ENCODE results near the gene RPGR.

The RPGR gene

DNA sequence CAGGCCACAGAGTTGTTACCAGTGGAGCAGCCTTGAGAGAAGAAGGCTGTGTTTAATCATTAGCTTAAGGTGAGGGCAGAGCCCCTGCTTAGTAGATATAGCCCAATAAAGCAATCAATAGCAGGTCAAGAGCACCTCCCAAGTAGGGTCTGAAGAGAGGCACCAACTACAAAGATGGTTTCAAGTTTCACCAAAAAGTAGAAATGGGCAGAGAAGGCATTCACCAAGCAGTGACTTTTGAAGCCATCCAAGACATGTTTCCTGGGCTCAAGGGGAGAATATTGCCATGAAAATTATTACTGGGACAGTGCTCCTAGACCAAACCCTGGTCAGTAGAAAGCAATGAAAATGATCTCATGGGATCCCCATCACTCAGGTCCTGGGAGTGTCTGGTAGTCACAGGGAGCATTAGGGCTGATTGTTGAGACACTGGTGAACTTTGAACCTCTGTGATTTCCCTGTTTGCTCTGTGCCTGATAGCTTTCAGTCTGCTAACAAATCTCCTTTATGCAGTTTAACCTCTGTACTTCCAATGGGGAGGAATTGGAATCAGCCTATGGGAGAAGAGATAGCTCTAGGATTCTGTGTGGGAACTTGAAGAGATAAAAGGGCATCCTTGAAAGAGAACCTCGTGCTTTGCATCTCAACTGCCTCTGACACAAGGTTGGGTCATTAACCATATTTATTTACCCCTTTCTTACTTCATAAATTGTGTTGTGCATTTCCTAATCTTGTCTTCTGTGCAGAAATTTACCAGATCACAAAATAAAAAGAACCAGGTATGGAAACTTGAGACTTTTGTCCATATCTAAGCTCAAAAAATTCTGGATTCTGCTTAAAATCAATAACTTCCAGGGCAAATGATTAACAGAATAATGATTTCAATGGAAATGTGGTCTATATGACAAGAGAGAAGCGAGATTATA, 15.8 kb upstream of the RPGR start:
- ATAC-seq, result no peak
- H3K4me3 Mint-ChIP-seq, result no peak overlapping the region

DNA sequence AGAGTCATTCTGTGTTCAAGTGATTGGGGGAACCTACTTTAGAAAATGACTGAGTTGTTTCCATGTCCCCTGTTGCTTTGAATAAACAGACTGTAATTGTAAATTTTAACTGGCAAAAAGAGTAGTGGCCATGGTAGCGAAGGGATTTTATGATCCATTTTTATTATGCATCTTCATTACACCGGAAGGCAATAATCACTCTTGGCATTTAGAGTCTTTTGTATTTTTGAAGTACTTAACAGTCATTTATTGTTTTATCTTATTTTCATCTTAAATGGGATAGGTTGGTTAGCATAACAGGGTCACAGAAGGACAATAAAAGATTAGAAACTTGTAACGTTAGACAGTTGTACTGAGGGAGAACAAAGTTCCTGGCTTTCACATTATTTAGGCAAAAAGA, 14.1 kb upstream of the RPGR start:
- ATAC-seq (no peak), DNase-seq (ENCODE audit: low spot score in 2 of 2) (no peak)
- Mint-ChIP-seq H3K9me3 (no peaks in the 10 kb centered on the region), H3K27ac (no peak overlapping the region), H3K36me3 (no peaks in the 10 kb centered on the region), H3K4me1 (no peaks in the 10 kb centered on the region), H3K4me3 (no peak overlapping the region)

More for the DNA sequence above, 15.8 kb upstream of the RPGR start:
- H3K27ac Mint-ChIP-seq, result no peak overlapping the region
- no peaks in the 10 kb centered on the region for H3K9me3 Mint-ChIP-seq
- no peak for DNase-seq (ENCODE audit: low spot score in 2 of 2)
- no peaks in the 10 kb centered on the region for H3K4me1 Mint-ChIP-seq
- H3K36me3 Mint-ChIP-seq, result no peaks in the 10 kb centered on the region

DNA sequence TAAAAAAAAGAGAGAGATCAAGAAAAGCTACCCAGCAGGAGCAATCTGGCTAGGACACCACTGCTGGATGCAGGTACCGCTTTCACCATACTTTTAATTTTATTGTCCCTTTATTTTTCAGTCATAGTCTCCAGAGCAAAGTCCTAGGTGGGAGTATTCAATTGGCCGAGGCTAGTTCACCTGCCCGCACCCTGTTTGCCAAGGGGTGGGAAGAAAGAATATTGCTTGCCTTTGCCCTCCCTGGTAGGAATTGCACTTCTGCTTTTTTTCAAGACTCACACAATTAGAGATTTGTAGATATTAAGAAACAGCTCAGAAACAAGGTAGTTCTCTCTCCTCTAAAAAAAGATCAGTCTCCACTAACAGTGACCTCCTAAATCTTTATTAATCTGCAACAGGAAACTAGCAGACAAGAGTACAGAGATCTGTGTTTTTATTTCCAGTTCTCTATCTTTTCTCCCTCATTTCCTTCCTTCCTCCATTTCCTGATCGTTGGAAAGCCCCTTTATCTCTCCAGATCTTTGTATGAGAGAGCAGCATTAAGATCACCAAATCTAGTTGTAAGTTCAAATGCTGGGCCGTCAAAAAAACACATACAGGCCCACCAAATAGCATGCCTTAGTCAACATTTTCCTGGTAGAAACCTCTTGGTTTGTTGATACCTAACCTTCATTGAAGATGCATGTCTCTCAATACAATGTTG, 9.4 kb upstream of the RPGR start:
- Mint-ChIP-seq H3K4me3 (no peak overlapping the region), H3K27ac (no peak overlapping the region), H3K4me1 (no peaks in the 10 kb centered on the region), H3K36me3 (no peaks in the 10 kb centered on the region), H3K9me3 (no peaks in the 10 kb centered on the region)
- no peak for DNase-seq (ENCODE audit: low spot score in 2 of 2)
- no peak for ATAC-seq

DNA sequence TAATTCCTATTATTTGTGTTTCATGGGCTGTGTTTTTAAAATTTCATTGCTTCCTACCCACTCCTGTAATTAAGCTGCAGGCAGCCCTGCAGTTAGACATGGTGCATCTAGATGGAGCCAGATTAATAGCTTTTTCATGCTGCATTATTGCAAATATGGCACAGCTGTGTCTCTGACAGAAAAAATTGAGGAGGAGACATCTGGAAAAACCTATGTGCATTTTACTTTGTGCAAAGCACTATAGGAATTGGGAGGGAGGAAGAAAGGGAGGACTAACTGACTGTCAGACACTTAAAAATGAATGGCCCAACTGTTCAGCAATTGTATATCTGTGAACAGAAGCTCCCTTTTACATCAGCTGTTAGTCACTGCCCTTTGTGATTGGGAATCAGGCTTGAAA, 8.1 kb upstream of the RPGR start:
- H3K4me1 Mint-ChIP-seq, result no peaks in the 10 kb centered on the region

GRCh38 chrX:38332505-38332904, 5.2 kb upstream of the RPGR start:
- no peak overlapping the region for H3K4me3 Mint-ChIP-seq
- peaks cover 11% of the 10 kb centered on the region for H3K4me1 Mint-ChIP-seq
- H3K9me3 Mint-ChIP-seq, result no peaks in the 10 kb centered on the region
- DNase-seq (ENCODE audit: low spot score in 2 of 2) (no peak), ATAC-seq (no peak)
- H3K36me3 Mint-ChIP-seq, result peaks cover under 1% of the 10 kb centered on the region
- no peak overlapping the region for H3K27ac Mint-ChIP-seq

More for the DNA sequence above, 8.1 kb upstream of the RPGR start:
- Mint-ChIP-seq H3K27ac (no peak overlapping the region), H3K4me3 (no peak overlapping the region), H3K36me3 (no peaks in the 10 kb centered on the region), H3K9me3 (no peaks in the 10 kb centered on the region)
- ATAC-seq (no peak), DNase-seq (ENCODE audit: low spot score in 2 of 2) (no peak)

DNA sequence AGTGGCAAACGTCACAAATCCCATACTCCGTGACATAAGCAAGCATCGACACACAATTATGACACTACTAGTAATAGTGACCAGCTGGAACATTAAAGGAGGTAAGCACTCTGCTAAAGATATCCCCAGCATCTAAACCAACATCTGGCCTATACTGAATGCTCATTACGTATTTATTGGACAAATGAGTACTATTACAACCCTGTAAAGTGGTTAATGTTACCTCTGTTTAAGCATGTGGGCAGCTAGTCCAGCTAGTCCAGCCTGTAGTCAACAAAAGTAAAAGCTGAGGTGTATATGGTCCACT, 419 bp upstream of the RPGR start:
- H3K9me3 Mint-ChIP-seq, result no peaks in the 10 kb centered on the region
- DNase-seq (ENCODE audit: low spot score in 2 of 2), result no peak
- H3K4me1 Mint-ChIP-seq, result peaks cover 25% of the 10 kb centered on the region
- H3K36me3 Mint-ChIP-seq, result peaks cover 6% of the 10 kb centered on the region
- no peak for ATAC-seq
- peak overlapping the region; percentile 93 for H3K4me3 Mint-ChIP-seq
- peak overlapping the region; percentile 98 for H3K27ac Mint-ChIP-seq

DNA sequence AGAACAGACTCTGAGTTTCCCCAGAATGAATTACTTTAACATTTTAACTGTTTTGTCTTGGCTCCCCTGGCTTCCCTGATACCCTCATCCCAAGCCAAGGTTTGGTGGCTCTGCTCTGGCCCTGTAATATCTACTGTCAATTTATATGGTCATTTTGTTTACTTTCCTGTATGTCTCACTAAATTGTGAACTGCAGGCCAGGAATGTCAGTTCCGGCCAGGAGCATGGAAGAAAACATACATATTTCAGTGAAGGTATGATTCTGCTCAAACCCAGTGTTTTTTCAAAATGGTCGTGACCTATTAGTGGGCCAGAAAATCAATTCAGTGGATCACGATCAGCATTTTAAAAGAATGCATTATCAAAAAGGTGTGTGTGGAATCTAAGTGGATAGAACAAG, 1.2 kb downstream of the RPGR start:
- no peak for ATAC-seq
- Mint-ChIP-seq H3K27ac (peak overlapping the region; percentile 98), H3K4me3 (peak overlapping the region; percentile 93)

DNA sequence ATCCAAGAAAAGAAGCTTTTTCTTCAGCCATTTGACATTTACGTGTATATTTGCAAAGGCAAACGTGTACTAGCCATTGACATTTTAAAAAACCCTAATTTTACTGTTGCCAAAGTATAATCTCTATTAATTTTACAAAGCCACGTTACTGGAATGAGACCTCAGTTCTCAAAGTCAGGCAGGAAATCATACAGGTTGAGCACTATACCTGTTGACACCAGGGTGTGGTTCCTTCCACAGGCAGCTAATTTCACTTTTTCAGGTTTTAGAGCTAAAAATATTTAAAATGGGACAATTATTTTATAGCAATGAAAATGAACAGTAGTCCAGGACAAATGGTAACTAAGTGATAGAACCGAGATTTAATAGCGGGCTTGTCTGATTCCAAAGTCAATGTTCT, 6.5 kb downstream of the RPGR start:
- H3K4me1 Mint-ChIP-seq, result no peaks in the 10 kb centered on the region
- no peak overlapping the region for H3K27ac Mint-ChIP-seq
- ATAC-seq, result no peak
- H3K4me3 Mint-ChIP-seq, result no peak overlapping the region
- DNase-seq (ENCODE audit: low spot score in 2 of 2), result no peak
- no peaks in the 10 kb centered on the region for H3K36me3 Mint-ChIP-seq
- no peaks in the 10 kb centered on the region for H3K9me3 Mint-ChIP-seq

More for the DNA sequence above, 1.2 kb downstream of the RPGR start:
- Mint-ChIP-seq H3K9me3 (no peaks in the 10 kb centered on the region), H3K36me3 (peaks cover 6% of the 10 kb centered on the region), H3K4me1 (peaks cover 25% of the 10 kb centered on the region)
- no peak for DNase-seq (ENCODE audit: low spot score in 2 of 2)

DNA sequence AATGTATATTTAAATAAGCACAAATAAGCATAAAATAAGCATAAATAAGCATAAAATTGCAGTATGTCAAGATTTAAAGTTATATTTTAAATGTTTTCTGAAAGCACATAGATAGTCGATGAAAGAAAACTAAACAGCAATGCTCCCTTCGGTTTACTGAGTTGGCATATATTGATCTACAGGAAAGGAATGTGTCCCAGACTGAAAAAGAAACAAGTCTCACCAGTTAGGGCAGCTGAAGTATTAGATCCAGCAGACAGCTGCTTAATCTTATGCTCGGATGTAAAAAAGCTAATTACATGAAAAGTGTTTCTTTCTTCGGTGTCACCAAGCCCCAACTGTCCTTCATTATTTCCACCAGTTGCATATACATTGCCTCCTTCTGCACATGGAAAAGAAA, 8.7 kb downstream of the RPGR start:
- no peak overlapping the region for H3K27ac Mint-ChIP-seq
- no peaks in the 10 kb centered on the region for H3K36me3 Mint-ChIP-seq
- ATAC-seq, result no peak
- DNase-seq (ENCODE audit: low spot score in 2 of 2), result no peak
- no peaks in the 10 kb centered on the region for H3K9me3 Mint-ChIP-seq
- H3K4me3 Mint-ChIP-seq, result no peak overlapping the region
- H3K4me1 Mint-ChIP-seq, result no peaks in the 10 kb centered on the region

GRCh38 chrX:38318196-38318595, 9.1 kb downstream of the RPGR start:
- H3K4me1 Mint-ChIP-seq, result no peaks in the 10 kb centered on the region
- DNase-seq (ENCODE audit: low spot score in 2 of 2) (no peak), ATAC-seq (no peak)
- H3K27ac Mint-ChIP-seq, result no peak overlapping the region
- no peaks in the 10 kb centered on the region for H3K9me3 Mint-ChIP-seq
- no peak overlapping the region for H3K4me3 Mint-ChIP-seq
- H3K36me3 Mint-ChIP-seq, result no peaks in the 10 kb centered on the region

GRCh38 chrX:38315186-38315585, 12.1 kb downstream of the RPGR start:
- no peak overlapping the region for H3K27ac Mint-ChIP-seq
- H3K4me3 Mint-ChIP-seq, result no peak overlapping the region
- H3K9me3 Mint-ChIP-seq, result no peaks in the 10 kb centered on the region
- no peaks in the 10 kb centered on the region for H3K4me1 Mint-ChIP-seq
- DNase-seq (ENCODE audit: low spot score in 2 of 2) (no peak), ATAC-seq (no peak)
- no peaks in the 10 kb centered on the region for H3K36me3 Mint-ChIP-seq

GRCh38 chrX:38313190-38313589, 14.1 kb downstream of the RPGR start:
- DNase-seq (ENCODE audit: low spot score in 2 of 2) (no peak), ATAC-seq (no peak)
- H3K4me3 Mint-ChIP-seq, result no peak overlapping the region
- H3K27ac Mint-ChIP-seq, result no peak overlapping the region
- H3K4me1 Mint-ChIP-seq, result no peaks in the 10 kb centered on the region
- H3K36me3 Mint-ChIP-seq, result peaks cover under 1% of the 10 kb centered on the region
- no peaks in the 10 kb centered on the region for H3K9me3 Mint-ChIP-seq

DNA sequence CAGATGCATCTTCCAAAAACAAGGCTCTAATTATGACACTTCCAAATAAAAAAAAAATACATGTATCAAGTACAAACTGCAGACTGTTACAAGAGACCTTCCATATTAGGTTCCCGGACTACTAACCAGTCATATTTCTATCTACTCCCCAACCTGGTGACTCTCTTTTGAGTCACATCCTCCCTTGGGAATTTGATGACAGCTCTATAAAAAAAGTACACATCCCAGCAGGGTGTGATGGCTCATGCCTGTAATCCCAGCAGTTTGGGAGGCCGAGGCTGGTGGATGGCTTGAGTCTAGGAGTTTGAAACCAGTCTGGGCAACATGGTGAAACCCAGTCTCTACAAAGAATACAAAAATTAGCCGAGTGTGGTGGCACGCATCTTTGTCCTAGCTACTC, 14.9 kb downstream of the RPGR start:
- Mint-ChIP-seq H3K9me3 (no peaks in the 10 kb centered on the region), H3K4me3 (no peak overlapping the region), H3K36me3 (peaks cover 5% of the 10 kb centered on the region), H3K4me1 (no peaks in the 10 kb centered on the region), H3K27ac (no peak overlapping the region)
- DNase-seq (ENCODE audit: low spot score in 2 of 2) (no peak), ATAC-seq (no peak)

DNA sequence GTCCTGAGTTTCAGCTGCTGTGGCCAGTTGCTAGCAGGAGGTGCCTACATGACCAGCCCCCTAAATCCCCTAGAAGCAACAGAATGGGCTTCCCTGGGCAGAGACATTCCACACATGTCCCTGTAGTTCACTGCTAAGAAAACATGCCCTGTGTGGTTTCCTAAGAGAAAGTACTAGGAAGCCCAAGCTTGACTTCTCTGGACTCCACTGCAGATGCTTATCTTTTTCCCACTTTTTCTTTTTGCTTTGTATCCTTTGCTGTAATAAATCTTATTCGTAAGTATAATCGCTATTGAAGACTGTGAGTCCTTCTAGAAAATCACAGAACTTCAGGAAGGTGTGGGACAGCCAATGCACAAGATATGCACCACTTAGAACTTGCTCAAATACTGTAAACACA, 15.6 kb downstream of the RPGR start:
- no peak overlapping the region for H3K4me3 Mint-ChIP-seq
- no peaks in the 10 kb centered on the region for H3K4me1 Mint-ChIP-seq
- DNase-seq (ENCODE audit: low spot score in 2 of 2) (no peak), ATAC-seq (no peak)
- no peaks in the 10 kb centered on the region for H3K9me3 Mint-ChIP-seq
- no peak overlapping the region for H3K27ac Mint-ChIP-seq
- peaks cover 5% of the 10 kb centered on the region for H3K36me3 Mint-ChIP-seq

DNA sequence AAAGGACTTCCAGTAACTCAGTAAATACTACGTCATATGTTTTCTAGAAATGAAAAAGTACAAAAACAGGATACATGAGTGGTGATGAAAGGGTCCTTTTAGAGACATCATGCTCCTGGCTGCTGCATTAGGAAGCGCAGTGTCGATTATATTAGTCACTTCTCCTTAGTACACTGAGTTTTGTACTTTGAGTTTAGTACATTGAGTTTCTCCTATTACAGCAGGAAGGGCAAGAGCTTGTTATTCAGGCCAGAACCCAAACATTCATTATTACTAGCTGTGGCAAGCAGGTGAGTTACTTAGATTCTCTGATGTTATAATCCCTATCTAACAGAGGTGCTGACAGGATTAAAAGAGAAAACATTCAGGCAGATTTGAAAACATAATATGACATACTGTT, 21.3 kb downstream of the RPGR start:
- H3K4me3 Mint-ChIP-seq, result no peak overlapping the region
- H3K27ac Mint-ChIP-seq, result no peak overlapping the region
- H3K4me1 Mint-ChIP-seq, result no peaks in the 10 kb centered on the region
- no peaks in the 10 kb centered on the region for H3K9me3 Mint-ChIP-seq
- DNase-seq (ENCODE audit: low spot score in 2 of 2) (no peak), ATAC-seq (no peak)
- H3K36me3 Mint-ChIP-seq, result peaks cover 6% of the 10 kb centered on the region

DNA sequence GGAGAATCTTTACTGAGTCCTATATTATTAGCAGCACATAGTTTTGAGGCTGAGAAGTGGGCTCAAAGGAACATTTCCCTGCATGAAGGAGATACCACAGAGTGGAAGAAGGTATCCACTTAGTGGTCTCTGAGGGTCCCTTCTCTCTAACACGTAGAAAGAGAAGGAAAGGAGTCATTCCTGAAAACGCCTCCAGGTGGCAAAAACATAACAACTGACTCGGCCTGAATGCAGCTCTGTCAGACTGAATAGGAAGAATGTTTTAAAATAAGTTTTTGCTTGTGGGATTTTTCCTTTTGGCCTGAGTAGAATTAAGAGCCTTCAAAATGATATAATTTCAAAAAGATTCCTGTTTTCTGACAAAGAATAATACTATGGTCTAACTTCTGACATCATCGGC, 23.3 kb downstream of the RPGR start:
- no peak overlapping the region for H3K27ac Mint-ChIP-seq
- peaks cover 11% of the 10 kb centered on the region for H3K36me3 Mint-ChIP-seq
- no peak for ATAC-seq
- no peak for DNase-seq (ENCODE audit: low spot score in 2 of 2)
- H3K4me3 Mint-ChIP-seq, result no peak overlapping the region
- no peaks in the 10 kb centered on the region for H3K4me1 Mint-ChIP-seq
- no peaks in the 10 kb centered on the region for H3K9me3 Mint-ChIP-seq

All from stimulated activated effector memory CD8-positive, alpha-beta T cell treated with anti-CD3 and anti-CD28 coated beads, Interleukin-12 subunit alpha, Interleukin-12 subunit beta, amount 100 ng/mL, for 72 hours (primary cell).